ENCODE data around the gene MKLN1. TPM values are rescaled to one million over a fixed set of nuclear protein-coding genes. Genes with fewer than 3 reads are reported as not detected.

MKLN1 gene
- total and polyA plus RNA-seq, 2 of the 13 experiments (the other 11 are each of a cell fraction or from before 2014, with no cell fraction given), result 33.6 to 43.5 TPM

DNA sequence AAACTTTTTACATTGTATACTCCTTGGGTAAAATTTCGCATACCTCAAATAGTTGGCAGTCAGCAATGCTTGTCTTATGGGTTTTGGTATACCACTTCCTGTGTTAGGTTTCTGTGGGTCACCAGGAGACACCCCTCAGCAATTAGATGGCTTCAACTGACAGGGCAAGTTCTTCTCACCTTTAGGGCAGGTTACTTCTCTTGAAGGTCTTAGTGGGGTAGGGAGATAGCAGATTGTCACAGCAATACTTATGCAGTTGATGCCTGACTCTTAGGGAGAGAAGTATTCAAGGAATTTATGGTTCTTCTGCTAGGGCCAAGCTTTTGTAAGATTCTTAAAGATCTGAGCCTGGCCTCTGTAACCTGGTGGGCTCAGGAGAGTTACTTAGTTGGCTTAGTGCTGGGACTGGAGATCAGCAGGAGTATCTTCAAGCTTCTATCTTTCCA lies 42.9 kb downstream of the MKLN1 start:
- POLR2A ChIA-PET, result no interaction called here
- WGBS (ENCODE audit: low lambda C conversion rate), result 96% methylated on average over 1 of the region's 1 CpG
- no peak for ATAC-seq

More for the DNA sequence above, 42.9 kb downstream of the MKLN1 start:
- Histone ChIP-seq H3K4me3 (replicated peaks in 1 of 3; ENCODE audit: insufficient read depth in 1 of 3, low read depth in 2 of 3, low read length in 3 of 3) (no peak overlapping the region), H3K9ac (ENCODE audit: insufficient read depth, low read depth, low read length) (no peak overlapping the region), H3K27me3 (ENCODE audit: control insufficient read depth in 1 of 2, insufficient read depth in 2 of 2, low read length in 2 of 2) (no peaks in the 10 kb centered on the region), H3K4me1 (ENCODE audit: insufficient read depth, low read length) (no peaks in the 10 kb centered on the region), H3K79me2 (ENCODE audit: insufficient read depth, low read length) (peaks cover 94% of the 10 kb centered on the region), H3K27ac (ENCODE audit: extremely low read length, insufficient read depth, low read length) (no peak overlapping the region), H3K4me2 (ENCODE audit: low read depth, low read length) (no peak overlapping the region), H4K20me1 (ENCODE audit: insufficient read depth, low read length) (peaks cover 55% of the 10 kb centered on the region), H3K9me3 (ENCODE audit: low read length) (no peaks in the 10 kb centered on the region), H2AFZ (ENCODE audit: low read length) (no peak overlapping the region), H3K36me3 (replicated peaks in 1 of 2; ENCODE audit: control insufficient read depth in 1 of 2, insufficient read depth in 2 of 2, low read length in 2 of 2) (no peaks in the 10 kb centered on the region; a peak in 1 of 5 replicates)
- in situ Hi-C loops (cut with HindIII; ENCODE audit: extremely low pct_ligation_motif_present, low pct_unique_long_range_greater_than_20kb), result no loop called here
- BruUV-seq (replicated peaks), result no TSS peak
- FAIRE-seq (no peak), DNase-seq (ENCODE audit: low spot score) (no peak)
- CTCF ChIA-PET (ENCODE audit: low intra/inter-chr PET ratio, low total read pairs), result no interaction called here
- intact Hi-C loops (cut with micrococcal nuclease; ENCODE audit: unreplicated experiment), result no loop called here
- TF ChIP-seq FLYWCH1 (CRISPR knock-in tag; IDR thresholded peaks at IDR 0.05) (no peak), SOX5 (CRISPR knock-in tag; IDR thresholded peaks at IDR 0.05; ENCODE audit: borderline replicate concordance) (no peak), HDAC2 (CRISPR knock-in tag; IDR thresholded peaks at IDR 0.05) (no peak), SMYD3 (CRISPR knock-in tag; IDR thresholded peaks at IDR 0.05) (no peak), RBM22 (optimal IDR thresholded peaks at IDR 0.05; ENCODE audit: low read length) (peak; percentile 56), ZNF101 (CRISPR knock-in tag; IDR thresholded peaks at IDR 0.05; ENCODE audit: borderline replicate concordance, low read depth) (no peak)
- TF ChIP-seq, protein P1, sequence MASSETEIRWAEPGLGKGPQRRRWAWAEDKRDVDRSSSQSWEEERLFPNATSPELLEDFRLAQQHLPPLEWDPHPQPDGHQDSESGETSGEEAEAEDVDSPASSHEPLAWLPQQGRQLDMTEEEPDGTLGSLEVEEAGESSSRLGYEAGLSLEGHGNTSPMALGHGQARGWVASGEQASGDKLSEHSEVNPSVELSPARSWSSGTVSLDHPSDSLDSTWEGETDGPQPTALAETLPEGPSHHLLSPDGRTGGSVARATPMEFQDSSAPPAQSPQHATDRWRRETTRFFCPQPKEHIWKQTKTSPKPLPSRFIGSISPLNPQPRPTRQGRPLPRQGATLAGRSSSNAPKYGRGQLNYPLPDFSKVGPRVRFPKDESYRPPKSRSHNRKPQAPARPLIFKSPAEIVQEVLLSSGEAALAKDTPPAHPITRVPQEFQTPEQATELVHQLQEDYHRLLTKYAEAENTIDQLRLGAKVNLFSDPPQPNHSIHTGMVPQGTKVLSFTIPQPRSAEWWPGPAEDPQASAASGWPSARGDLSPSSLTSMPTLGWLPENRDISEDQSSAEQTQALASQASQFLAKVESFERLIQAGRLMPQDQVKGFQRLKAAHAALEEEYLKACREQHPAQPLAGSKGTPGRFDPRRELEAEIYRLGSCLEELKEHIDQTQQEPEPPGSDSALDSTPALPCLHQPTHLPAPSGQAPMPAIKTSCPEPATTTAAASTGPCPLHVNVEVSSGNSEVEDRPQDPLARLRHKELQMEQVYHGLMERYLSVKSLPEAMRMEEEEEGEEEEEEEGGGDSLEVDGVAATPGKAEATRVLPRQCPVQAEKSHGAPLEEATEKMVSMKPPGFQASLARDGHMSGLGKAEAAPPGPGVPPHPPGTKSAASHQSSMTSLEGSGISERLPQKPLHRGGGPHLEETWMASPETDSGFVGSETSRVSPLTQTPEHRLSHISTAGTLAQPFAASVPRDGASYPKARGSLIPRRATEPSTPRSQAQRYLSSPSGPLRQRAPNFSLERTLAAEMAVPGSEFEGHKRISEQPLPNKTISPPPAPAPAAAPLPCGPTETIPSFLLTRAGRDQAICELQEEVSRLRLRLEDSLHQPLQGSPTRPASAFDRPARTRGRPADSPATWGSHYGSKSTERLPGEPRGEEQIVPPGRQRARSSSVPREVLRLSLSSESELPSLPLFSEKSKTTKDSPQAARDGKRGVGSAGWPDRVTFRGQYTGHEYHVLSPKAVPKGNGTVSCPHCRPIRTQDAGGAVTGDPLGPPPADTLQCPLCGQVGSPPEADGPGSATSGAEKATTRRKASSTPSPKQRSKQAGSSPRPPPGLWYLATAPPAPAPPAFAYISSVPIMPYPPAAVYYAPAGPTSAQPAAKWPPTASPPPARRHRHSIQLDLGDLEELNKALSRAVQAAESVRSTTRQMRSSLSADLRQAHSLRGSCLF (CRISPR knock-in tag; IDR thresholded peaks at IDR 0.05; ENCODE audit: borderline replicate concordance), result no peak

Data from HepG2 (cell line).